HEK293 (cell line): Measurements from ENCODE around the gene CEBPG.
A peak's percentile ranks its signal among the peaks of the same experiment; 100 is the strongest.

Source experiments
- CTCF ChIA-PET: fragments of 350-600 bp; formaldehyde crosslinking; extraction: SDS; loops from one replicate; lab custom pipeline; 2021; ENCODE audit warnings: antibody characterized with exemption; lab: Yijun Ruan, JAX
- POLR2A ChIA-PET: fragments of 300-600 bp; formaldehyde crosslinking; extraction: SDS; loops from one replicate; lab custom pipeline; 2020; ENCODE audit warnings: antibody characterized with exemption, inconsistent platforms; lab: Yijun Ruan, JAX
- H3K27ac ChIP-seq: fragments of 200-500 bp; sonication (Bioruptor generic); 2 replicates; pipeline ENCODE4 v1.5.1; 2014; ENCODE audit warnings: low read depth, low read length, control low read depth, inconsistent platforms; ENCODE audit errors: extremely low read depth
- H3K36me3 ChIP-seq, 2 experiments: fragments of 200-500 bp in 1 of 2; sonication (Bioruptor generic) in 1 of 2; 1 replicate in 1 of 2; 2 replicates in 1 of 2; pipeline ENCODE4 v1.5.1; 2014 to 2017; ENCODE audit warnings: inconsistent platforms in 2 of 2, low read length in 2 of 2; ENCODE audit not compliant: control insufficient read depth in 2 of 2, insufficient read depth in 1 of 2
- H3K4me1 ChIP-seq: fragments of 200-500 bp; sonication (Bioruptor generic); 2 replicates; pipeline ENCODE4 v1.5.1; 2014; ENCODE audit warnings: mild to moderate bottlenecking, low read length, inconsistent platforms; ENCODE audit not compliant: control insufficient read depth, insufficient read depth
- H3K4me3 ChIP-seq: 2 replicates; pipeline ENCODE4 v1.5.1; 2011; ENCODE audit warnings: low read depth, mild to moderate bottlenecking, control low read depth, low read length, moderate library complexity
- H3K9me3 ChIP-seq: fragments of 200-500 bp; sonication (Bioruptor generic); 2 replicates; pipeline ENCODE4 v1.5.1; 2014; ENCODE audit warnings: low read depth, low read length, inconsistent platforms; ENCODE audit not compliant: control insufficient read depth, insufficient read depth
- SCRT2 ChIP-seq: fragments of 450-650 bp; formaldehyde crosslinking; IDR thresholded peaks from 2 replicates; pipeline ENCODE4 v1.5.1; 2016; ENCODE audit warnings: missing biosample characterization, missing genetic modification characterization
- SP7 ChIP-seq: fragments of 450-650 bp; formaldehyde crosslinking; IDR thresholded peaks from 2 replicates; pipeline ENCODE4 v1.5.1; 2016; ENCODE audit warnings: missing biosample characterization, missing genetic modification characterization
- YY2 ChIP-seq: fragments of 450-650 bp; formaldehyde crosslinking; IDR thresholded peaks from 2 replicates; pipeline ENCODE4 v1.5.1; 2016; ENCODE audit warnings: missing biosample characterization, missing genetic modification characterization
- ZFP3 ChIP-seq: fragments of 450-650 bp; formaldehyde crosslinking; IDR thresholded peaks from 2 replicates; pipeline ENCODE4 v1.5.1; 2016; ENCODE audit warnings: low read depth, missing biosample characterization, missing genetic modification characterization
- ZNF175 ChIP-seq: fragments of 450-650 bp; formaldehyde crosslinking; IDR thresholded peaks from 2 replicates; pipeline ENCODE4 v1.5.1; 2016; ENCODE audit warnings: missing biosample characterization, missing genetic modification characterization
- ZNF24 ChIP-seq: fragments of 450-650 bp; formaldehyde crosslinking; IDR thresholded peaks from 2 replicates; pipeline ENCODE4 v1.5.1; 2016; ENCODE audit warnings: missing biosample characterization, missing genetic modification characterization
- ZNF335 ChIP-seq: fragments of 450-650 bp; formaldehyde crosslinking; conservative IDR thresholded peaks from 2 replicates; pipeline ENCODE4 v1.5.1; 2016; ENCODE audit warnings: missing biosample characterization, missing genetic modification characterization
- ZNF404 ChIP-seq: fragments of 450-650 bp; formaldehyde crosslinking; IDR thresholded peaks from 2 replicates; pipeline ENCODE4 v1.5.1; 2017; ENCODE audit warnings: missing biosample characterization, missing genetic modification characterization
- ZNF670 ChIP-seq: fragments of 450-650 bp; formaldehyde crosslinking; IDR thresholded peaks from 2 replicates; pipeline ENCODE4 v1.5.1; 2016; ENCODE audit warnings: missing biosample characterization, missing genetic modification characterization, low read depth
- ZNF701 ChIP-seq: fragments of 450-650 bp; formaldehyde crosslinking; IDR thresholded peaks from 2 replicates; pipeline ENCODE4 v1.5.1; 2016; ENCODE audit warnings: missing biosample characterization, missing genetic modification characterization
- ZNF792 ChIP-seq: fragments of 450-650 bp; formaldehyde crosslinking; IDR thresholded peaks from 2 replicates; pipeline ENCODE4 v1.5.1; 2016; ENCODE audit warnings: missing biosample characterization, missing genetic modification characterization
- TF ChIP-seq, protein P1 (sequence below): fragments of 450-650 bp; formaldehyde crosslinking; IDR thresholded peaks from 2 replicates; pipeline ENCODE4 v1.5.0; 2017; ENCODE audit warnings: missing biosample characterization, missing genetic modification characterization, borderline replicate concordance
- TF ChIP-seq, protein P2 (sequence below): fragments of 450-650 bp; formaldehyde crosslinking; IDR thresholded peaks from 2 replicates; pipeline ENCODE4 v1.5.1; 2016; ENCODE audit warnings: missing biosample characterization, missing genetic modification characterization
- TF ChIP-seq, protein P3 (sequence below): fragments of 450-650 bp; formaldehyde crosslinking; IDR thresholded peaks from 2 replicates; pipeline ENCODE4 v1.5.1; 2016; ENCODE audit warnings: missing biosample characterization, missing genetic modification characterization
- TF ChIP-seq, protein P4 (sequence below): fragments of 450-650 bp; formaldehyde crosslinking; IDR thresholded peaks from 2 replicates; pipeline ENCODE4 v1.5.1; 2016; ENCODE audit warnings: missing biosample characterization, missing genetic modification characterization
- TF ChIP-seq, protein P5 (sequence below): fragments of 450-650 bp; formaldehyde crosslinking; IDR thresholded peaks from 2 replicates; pipeline ENCODE4 v1.5.1; 2017; ENCODE audit warnings: missing biosample characterization, missing genetic modification characterization
- TF ChIP-seq, protein P6 (sequence below): fragments of 450-650 bp; formaldehyde crosslinking; conservative IDR thresholded peaks from 2 replicates; pipeline ENCODE4 v1.5.1; 2016; ENCODE audit warnings: low read depth, missing biosample characterization, missing genetic modification characterization

The CEBPG gene

DNA sequence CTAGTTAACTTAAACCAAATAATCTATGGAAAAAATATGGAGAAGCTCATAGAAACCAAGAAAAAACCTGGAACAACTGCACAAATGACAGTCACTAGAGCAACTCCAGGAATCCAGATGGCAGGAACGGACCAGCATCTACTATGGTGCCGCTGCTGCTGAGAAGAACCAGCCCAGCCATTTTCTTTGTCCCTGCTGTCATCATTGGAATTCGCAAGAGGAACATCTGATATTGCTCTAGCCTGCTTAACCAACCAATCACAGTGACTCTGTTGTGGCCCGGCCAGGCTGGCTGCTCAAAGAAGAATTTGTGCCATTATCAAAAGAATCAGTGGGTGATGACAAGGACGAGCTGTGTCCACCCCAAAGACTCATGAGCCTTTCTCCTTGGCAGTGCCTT lies 38.1 kb upstream of the CEBPG start:
- no peak overlapping the region for H3K4me3 ChIP-seq
- H3K27ac ChIP-seq = no peak overlapping the region
- CTCF ChIA-PET = interaction anchor here (1.0 to 1.7 kb wide), 2 partner anchors 23 to 191 kb away, joined by 3 read pairs; no protein-coding TSS in a partner anchor
- H3K36me3 ChIP-seq = no peaks in the 10 kb centered on the region; a peak in 1 of 3 replicates
- peaks cover 3% of the 10 kb centered on the region; the same call in 1 of the 2 replicates for H3K4me1 ChIP-seq
- TF ChIP-seq, protein P1, sequence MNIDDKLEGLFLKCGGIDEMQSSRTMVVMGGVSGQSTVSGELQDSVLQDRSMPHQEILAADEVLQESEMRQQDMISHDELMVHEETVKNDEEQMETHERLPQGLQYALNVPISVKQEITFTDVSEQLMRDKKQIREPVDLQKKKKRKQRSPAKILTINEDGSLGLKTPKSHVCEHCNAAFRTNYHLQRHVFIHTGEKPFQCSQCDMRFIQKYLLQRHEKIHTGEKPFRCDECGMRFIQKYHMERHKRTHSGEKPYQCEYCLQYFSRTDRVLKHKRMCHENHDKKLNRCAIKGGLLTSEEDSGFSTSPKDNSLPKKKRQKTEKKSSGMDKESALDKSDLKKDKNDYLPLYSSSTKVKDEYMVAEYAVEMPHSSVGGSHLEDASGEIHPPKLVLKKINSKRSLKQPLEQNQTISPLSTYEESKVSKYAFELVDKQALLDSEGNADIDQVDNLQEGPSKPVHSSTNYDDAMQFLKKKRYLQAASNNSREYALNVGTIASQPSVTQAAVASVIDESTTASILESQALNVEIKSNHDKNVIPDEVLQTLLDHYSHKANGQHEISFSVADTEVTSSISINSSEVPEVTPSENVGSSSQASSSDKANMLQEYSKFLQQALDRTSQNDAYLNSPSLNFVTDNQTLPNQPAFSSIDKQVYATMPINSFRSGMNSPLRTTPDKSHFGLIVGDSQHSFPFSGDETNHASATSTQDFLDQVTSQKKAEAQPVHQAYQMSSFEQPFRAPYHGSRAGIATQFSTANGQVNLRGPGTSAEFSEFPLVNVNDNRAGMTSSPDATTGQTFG (tag by site-specific recombination) = no peak
- TF ChIP-seq ZNF792 (tag by site-specific recombination) (no peak), ZNF175 (tag by site-specific recombination) (no peak), ZNF24 (no peak), ZNF335 (tag by site-specific recombination) (no peak), ZNF404 (no peak)
- TF ChIP-seq, protein P2, sequence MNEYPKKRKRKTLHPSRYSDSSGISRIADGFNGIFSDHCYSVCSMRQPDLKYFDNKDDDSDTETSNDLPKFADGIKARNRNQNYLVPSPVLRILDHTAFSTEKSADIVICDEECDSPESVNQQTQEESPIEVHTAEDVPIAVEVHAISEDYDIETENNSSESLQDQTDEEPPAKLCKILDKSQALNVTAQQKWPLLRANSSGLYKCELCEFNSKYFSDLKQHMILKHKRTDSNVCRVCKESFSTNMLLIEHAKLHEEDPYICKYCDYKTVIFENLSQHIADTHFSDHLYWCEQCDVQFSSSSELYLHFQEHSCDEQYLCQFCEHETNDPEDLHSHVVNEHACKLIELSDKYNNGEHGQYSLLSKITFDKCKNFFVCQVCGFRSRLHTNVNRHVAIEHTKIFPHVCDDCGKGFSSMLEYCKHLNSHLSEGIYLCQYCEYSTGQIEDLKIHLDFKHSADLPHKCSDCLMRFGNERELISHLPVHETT (tag by site-specific recombination) = no peak
- TF ChIP-seq, protein P3, sequence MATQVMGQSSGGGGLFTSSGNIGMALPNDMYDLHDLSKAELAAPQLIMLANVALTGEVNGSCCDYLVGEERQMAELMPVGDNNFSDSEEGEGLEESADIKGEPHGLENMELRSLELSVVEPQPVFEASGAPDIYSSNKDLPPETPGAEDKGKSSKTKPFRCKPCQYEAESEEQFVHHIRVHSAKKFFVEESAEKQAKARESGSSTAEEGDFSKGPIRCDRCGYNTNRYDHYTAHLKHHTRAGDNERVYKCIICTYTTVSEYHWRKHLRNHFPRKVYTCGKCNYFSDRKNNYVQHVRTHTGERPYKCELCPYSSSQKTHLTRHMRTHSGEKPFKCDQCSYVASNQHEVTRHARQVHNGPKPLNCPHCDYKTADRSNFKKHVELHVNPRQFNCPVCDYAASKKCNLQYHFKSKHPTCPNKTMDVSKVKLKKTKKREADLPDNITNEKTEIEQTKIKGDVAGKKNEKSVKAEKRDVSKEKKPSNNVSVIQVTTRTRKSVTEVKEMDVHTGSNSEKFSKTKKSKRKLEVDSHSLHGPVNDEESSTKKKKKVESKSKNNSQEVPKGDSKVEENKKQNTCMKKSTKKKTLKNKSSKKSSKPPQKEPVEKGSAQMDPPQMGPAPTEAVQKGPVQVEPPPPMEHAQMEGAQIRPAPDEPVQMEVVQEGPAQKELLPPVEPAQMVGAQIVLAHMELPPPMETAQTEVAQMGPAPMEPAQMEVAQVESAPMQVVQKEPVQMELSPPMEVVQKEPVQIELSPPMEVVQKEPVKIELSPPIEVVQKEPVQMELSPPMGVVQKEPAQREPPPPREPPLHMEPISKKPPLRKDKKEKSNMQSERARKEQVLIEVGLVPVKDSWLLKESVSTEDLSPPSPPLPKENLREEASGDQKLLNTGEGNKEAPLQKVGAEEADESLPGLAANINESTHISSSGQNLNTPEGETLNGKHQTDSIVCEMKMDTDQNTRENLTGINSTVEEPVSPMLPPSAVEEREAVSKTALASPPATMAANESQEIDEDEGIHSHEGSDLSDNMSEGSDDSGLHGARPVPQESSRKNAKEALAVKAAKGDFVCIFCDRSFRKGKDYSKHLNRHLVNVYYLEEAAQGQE = no peak
- TF ChIP-seq, all 188 proteins: peak for 0
- POLR2A ChIA-PET = interaction anchor here (0.6 to 0.7 kb wide), 2 partner anchors 95 to 990 kb away, joined by 3 to 8 read pairs; partner anchors contain the start of gene ZNF507
- no peaks in the 10 kb centered on the region; the same call in 1 of the 2 replicates for H3K9me3 ChIP-seq

DNA sequence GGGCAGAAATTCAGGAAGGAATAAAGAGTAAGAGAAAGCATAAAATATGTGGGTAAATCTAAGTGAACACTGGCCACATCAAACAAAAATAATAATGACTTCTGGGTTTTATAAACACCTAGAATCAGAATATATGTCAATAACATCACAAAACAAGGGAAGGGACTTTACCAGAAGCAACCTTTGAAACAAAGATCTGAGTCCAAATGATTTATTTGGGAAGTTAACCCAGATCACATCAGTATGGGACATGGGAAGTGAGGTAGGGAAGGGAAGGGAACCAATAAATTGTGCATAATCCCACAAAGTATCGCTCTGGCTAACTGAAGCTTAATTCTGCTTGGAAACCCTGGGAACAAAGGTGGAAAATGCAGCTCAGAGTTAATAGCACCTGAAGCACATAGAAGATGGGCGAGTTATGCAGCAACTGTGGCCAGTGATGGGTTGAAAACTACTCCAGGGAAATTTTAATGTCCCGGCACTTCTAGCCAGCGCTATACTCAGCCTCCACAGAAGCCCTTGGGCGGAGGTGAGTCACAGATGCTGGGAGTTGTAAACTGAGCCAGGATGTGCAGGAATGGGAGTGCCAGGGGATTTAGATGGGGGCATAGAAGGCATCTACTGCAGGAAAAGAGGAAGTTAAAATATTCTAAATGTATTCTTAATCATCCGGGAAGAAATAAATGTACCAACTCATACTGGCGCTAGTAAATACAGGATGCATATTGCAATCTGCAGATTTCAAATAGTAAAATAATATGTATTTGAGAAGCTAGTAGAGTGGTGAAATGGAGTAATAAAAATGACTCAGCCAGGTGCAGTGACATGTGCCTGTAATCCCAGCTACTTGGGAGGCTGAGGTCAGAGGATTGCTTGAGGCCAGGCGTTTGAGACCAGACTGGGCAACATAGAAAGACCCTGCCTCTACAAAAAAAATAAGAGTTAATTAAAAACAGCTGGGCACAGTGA lies 34.2 kb upstream of the CEBPG start:
- Histone ChIP-seq H3K9me3 (no peaks in the 10 kb centered on the region; the same call in 1 of the 2 replicates), H3K4me1 (peaks cover 3% of the 10 kb centered on the region; the same call in 1 of the 2 replicates), H3K4me3 (no peak overlapping the region), H3K27ac (no peak overlapping the region), H3K36me3 (no peaks in the 10 kb centered on the region)
- CTCF ChIA-PET = interaction anchor here (0.6 to 1.3 kb wide), 3 partner anchors 9 to 90 kb away, joined by 3 to 4 read pairs (median 4); no protein-coding TSS in a partner anchor
- POLR2A ChIA-PET = interaction anchor here (0.6 kb wide), 1 partner anchor 32 kb away, joined by 17 read pairs; no protein-coding TSS in a partner anchor
- TF ChIP-seq, protein P4, sequence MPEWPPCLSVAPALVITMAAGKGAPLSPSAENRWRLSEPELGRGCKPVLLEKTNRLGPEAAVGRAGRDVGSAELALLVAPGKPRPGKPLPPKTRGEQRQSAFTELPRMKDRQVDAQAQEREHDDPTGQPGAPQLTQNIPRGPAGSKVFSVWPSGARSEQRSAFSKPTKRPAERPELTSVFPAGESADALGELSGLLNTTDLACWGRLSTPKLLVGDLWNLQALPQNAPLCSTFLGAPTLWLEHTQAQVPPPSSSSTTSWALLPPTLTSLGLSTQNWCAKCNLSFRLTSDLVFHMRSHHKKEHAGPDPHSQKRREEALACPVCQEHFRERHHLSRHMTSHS = no peak
- TF ChIP-seq ZNF670 (tag by site-specific recombination) (no peak), SCRT2 (no peak), YY2 (no peak), SP7 (tag by site-specific recombination) (peak; percentile 43; the same call in 1 of the 2 replicates), ZNF701 (tag by site-specific recombination) (no peak), ZFP3 (tag by site-specific recombination) (no peak)
- TF ChIP-seq, protein P5, sequence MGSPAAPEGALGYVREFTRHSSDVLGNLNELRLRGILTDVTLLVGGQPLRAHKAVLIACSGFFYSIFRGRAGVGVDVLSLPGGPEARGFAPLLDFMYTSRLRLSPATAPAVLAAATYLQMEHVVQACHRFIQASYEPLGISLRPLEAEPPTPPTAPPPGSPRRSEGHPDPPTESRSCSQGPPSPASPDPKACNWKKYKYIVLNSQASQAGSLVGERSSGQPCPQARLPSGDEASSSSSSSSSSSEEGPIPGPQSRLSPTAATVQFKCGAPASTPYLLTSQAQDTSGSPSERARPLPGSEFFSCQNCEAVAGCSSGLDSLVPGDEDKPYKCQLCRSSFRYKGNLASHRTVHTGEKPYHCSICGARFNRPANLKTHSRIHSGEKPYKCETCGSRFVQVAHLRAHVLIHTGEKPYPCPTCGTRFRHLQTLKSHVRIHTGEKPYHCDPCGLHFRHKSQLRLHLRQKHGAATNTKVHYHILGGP (tag by site-specific recombination) = 0 out of 2 replicates have a peak, but pooled peaks have one; percentile 26
- TF ChIP-seq, protein P6, sequence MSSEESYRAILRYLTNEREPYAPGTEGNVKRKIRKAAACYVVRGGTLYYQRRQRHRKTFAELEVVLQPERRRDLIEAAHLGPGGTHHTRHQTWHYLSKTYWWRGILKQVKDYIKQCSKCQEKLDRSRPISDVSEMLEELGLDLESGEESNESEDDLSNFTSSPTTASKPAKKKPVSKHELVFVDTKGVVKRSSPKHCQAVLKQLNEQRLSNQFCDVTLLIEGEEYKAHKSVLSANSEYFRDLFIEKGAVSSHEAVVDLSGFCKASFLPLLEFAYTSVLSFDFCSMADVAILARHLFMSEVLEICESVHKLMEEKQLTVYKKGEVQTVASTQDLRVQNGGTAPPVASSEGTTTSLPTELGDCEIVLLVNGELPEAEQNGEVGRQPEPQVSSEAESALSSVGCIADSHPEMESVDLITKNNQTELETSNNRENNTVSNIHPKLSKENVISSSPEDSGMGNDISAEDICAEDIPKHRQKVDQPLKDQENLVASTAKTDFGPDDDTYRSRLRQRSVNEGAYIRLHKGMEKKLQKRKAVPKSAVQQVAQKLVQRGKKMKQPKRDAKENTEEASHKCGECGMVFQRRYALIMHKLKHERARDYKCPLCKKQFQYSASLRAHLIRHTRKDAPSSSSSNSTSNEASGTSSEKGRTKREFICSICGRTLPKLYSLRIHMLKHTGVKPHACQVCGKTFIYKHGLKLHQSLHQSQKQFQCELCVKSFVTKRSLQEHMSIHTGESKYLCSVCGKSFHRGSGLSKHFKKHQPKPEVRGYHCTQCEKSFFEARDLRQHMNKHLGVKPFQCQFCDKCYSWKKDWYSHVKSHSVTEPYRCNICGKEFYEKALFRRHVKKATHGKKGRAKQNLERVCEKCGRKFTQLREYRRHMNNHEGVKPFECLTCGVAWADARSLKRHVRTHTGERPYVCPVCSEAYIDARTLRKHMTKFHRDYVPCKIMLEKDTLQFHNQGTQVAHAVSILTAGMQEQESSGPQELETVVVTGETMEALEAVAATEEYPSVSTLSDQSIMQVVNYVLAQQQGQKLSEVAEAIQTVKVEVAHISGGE (tag by site-specific recombination) = no peak
